Measurements from ENCODE around the gene MYCBP2. TPM values are rescaled to one million over a fixed set of nuclear protein-coding genes. Genes with fewer than 3 reads are reported as not detected.

MYCBP2 gene
- total RNA-seq, 1 donor from 2014 or later: 119 TPM

DNA sequence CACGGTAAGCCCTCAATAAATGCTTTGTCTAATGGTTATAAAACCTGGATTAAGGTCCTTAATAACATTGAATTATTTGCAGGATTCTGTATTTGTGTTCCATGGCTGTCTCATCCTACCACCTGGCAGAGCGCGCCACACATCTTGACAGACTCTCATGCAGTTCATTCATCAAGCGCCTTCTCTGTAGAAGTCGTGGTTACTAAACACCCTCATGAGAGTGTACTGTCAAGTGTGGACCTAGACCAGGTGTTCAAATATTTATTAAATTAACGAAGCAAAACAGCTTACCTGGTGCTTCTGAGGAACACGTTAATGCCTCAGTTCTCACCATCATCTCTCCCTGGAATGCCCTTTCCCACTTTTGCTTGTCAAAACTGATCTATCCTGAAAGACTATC is 286.8 kb downstream of the MYCBP2 start:
- intact Hi-C loops (cut with micrococcal nuclease): no loop called here

DNA sequence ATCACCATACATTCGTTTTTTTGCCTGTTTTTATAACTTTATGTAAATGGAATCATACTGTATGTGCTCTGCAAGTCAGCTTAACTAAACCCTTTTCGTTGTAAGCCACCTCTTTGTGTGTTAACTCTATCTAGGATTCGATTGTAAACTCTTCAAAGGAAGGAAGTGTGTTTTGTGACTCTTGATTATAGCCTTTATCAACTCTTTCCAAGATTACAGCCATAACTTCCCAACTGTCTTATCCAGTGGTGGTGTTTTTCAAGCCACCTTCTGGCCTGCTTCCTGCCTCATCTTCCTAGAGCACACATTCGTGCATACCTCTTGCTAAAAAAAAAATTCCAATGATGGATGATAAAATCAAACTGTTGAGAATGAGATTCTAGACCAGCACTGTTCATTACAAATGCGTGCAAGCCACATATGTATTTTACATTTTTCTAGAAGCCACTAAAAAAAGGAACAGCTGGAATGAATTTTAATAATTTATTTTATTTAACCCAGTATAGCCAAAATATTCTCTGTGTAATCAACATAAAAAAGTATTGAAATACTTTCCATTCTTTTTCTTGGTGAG is 287.9 kb downstream of the MYCBP2 start:
- intact Hi-C loops (cut with micrococcal nuclease): no loop called here

DNA sequence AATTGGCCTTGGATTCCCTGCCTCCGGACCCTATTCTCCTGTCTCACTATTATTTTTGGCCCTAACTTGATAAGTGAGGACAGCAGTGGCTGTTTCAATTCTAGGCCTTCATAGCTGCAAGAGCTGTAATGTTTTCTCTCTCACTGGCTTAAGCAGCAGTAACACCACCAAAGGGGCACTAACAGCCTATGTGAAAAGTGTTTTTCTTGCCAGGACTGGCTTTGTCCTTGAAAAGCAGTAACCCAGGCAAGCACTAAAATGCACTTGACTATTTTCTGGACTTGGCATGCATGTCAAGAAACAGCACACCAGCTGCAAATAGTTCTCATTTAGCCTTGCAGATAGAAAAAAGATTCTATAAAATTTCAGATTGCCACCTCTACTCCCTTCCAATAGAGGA is 290.6 kb downstream of the MYCBP2 start:
- intact Hi-C loops (cut with micrococcal nuclease): no loop called here

DNA sequence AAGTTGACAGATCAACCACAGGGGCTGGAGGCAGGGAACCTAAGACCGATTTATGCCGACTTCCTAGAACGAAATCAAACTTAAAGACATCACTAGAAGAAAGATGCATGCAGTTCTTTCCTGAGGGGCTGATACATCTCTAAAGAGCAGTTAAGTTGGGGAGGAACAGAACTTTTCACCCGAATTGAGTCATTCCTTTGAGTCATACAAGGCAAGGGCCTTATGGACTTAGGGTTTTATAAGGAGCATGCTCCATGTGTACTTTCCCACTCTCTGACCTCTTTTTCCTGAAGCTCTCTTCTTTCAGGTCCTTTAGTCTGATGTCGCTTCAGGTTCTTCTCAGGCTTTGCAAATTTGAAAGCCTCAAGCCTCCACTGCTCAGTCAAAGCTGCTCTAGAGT is 292.0 kb downstream of the MYCBP2 start:
- intact Hi-C loops (cut with micrococcal nuclease): no loop called here

DNA sequence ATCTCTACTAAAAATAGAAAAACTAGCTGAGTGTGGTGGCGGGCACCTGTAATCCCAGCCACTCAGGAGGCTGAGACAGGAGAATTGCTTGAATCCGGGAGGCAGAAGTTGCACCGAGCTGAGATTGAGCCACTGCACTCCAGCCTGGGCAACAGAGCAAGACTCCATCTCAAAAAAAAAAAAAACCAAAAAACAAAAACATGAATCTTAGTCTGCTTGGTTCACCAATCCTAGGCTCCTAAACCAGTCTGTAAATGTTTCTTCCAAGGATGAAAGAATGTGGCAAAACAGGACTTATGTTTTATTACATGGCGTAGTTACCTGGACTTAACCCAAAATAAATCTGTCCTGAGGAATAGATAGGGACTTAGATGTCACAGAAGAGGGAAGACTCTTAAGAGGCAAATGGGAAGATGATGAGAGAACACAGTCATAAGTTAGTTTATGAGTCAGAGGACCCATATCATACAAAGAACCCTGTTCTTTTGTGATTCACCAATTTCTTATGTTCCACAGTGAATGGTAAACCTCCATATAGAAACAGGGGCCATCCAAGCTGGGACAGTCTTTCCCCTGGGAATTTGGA is 293.1 kb downstream of the MYCBP2 start:
- intact Hi-C loops (cut with micrococcal nuclease): no loop called here

DNA sequence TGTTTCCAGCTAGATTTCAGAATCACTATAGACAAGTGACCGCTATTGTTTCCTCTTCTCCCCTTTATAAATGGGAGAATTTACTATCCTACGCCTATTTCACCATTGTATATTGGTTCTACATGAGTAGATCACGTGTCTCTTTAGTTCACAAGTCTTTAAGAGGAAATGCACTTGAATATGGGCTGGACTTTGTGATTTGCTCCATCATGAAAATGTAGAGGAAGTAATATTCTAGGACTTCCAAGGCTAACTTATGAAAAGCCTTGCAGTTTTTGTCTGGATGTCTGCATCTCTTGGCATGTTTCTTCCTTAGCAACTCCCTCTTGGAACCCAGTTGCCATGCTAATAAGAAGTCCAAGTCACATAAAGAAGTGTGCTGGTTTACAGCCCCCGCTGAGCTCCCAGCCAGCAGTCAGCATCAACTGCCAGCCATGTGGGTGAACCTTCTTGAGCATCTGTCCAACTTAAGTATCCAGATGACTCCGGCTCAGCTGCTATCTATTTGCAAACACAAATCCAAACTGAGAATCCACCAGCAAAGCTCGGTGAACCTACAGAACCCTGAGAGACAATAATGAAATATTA is 295.1 kb downstream of the MYCBP2 start:
- intact Hi-C loops (cut with micrococcal nuclease): no loop called here

DNA sequence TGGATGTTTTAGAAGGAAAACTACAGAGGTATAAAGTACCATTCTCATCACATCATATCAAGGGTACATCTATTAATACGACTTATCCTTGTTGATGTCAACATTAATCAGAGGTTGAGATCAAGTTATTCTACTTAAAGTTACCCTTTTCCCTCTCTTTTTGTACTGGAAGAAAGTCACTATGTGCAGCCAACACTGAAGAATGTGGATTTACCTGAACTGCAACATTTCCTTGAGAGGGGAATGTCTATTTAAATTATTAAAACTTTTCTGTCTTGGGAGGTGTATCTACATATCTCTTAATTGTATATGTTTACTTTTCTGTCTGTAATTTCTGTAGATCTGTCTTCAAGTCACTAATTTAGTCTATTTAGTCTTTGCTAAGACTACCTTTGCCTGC is 297.5 kb downstream of the MYCBP2 start:
- intact Hi-C loops (cut with micrococcal nuclease): loop anchor here (5.0 kb wide), 1 partner anchor 1492 kb away; the partner anchor contains the start of gene COMMD6

DNA sequence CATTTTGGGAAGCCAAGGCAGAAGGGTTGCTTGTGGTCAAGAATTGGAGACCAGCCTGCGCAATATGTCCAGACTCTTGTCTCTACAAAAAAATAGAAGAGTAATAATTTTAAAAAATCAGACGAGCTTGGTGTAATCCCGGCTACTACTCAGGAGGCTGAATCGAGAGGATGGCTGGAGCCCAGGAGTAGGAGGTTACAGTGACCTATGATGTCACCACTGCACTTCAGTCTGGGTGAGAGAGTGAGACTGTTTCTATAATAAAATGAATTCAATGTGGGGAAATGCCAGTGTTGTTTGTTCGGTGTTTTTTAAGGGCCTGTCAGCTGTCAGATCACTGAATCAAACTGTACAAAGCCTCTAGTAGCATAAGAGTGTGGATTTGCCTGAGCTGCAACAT is 298.7 kb downstream of the MYCBP2 start:
- intact Hi-C loops (cut with micrococcal nuclease): loop anchor here (5.0 kb wide), 1 partner anchor 1491 kb away; the partner anchor contains the start of gene COMMD6

DNA sequence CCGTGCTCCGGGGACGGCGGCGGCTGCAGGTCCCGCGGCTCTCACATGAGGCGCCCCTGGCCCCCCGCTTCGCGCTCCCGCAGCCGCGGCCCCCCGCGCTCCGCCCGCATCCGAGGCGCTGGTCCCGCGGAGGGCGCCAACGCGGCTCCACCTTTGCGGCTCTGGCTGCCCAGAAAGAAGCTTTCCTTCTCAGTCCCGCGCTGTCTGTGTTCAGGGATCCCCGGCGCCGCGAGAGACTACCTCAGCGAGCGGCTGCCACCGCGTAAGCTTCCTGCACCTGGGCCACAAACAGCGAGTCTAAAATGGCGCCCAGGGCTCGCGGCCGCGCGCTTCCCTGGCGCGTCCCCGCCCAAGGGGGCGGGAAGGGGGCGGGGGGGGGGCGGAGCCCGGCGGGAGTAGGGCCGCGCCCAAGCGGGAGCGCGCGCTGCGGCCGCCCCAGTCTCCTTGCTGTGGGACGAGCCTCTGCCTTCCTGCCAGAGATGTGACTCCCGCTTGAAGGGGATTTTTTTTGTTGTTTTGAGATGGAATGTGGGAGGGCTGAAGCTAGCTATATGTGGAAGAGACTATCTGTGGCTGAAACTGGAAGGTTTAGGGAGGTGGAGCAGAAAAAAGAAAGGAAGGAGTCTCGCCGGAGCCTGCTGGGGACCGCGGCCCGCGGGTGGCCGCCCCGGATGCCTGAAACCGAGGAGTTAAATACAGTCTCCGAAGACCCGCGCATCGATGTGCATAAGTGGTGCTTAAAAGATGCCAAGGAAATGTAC is 299.9 kb downstream of the MYCBP2 start, which contains the start of gene FBXL3:
FBXL3 (minus strand) TSS at position 299 of the 761 bp plus-strand sequence. CDS start 5,299 bp downstream, outside the sequence.
- intact Hi-C loops (cut with micrococcal nuclease): loop anchor here (1.0 to 5.0 kb wide), 8 partner anchors 35 to 1490 kb away; partner anchors contain the start of genes CLN5, COMMD6 and KCTD12

DNA sequence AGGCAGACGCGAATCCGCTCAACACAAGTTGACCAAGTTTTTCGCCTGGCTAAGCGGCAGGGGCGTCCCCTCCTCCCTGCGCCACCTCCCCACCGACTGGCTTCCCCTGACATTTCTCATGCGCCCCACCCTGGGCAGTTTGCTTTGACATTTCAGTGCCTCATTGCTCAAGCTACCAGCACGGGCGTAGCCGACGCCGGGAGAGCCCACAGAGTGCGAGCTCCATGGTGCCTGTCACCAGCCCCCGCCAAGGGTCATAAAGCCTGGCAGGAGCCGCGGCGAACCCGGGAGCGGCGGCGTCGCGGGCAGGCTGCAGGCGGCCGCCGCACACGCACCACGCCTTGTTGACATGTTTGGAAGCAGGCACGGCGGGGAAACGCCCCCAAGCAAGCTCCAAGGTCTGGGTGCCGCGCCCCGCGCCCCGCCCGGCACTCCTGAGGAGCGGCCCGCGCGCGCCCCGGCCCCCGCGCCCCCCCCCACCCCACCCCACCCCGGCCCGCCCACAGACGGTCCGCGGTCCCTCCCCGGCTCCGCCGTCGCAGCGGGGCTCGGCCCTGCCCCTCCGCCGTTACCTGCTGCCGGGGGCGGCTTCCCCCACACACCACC is 300.5 kb downstream of the MYCBP2 start:
- intact Hi-C loops (cut with micrococcal nuclease): loop anchor here (1.0 to 5.0 kb wide), 2 partner anchors 698 to 1489 kb away; partner anchors contain the start of gene COMMD6

DNA sequence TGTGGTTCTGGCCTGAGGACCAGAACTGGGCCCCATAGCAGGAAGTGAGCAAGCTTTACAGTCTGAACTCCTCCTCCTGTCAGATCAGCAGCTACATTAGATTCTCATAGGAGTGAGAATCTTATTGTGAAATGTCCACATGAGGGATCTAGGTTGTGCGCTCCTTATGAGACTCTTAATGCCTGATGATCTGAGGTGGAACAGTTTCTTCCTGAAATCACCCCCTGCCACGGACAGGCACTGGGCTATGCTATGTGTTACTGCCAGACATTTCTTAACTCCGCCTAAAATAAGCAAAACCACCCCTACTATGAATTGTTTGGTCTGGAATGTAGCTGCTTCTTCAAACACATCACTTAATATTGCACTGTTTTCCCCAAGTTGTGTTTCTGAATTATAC is 304.6 kb downstream of the MYCBP2 start:
- intact Hi-C loops (cut with micrococcal nuclease): no loop called here

DNA sequence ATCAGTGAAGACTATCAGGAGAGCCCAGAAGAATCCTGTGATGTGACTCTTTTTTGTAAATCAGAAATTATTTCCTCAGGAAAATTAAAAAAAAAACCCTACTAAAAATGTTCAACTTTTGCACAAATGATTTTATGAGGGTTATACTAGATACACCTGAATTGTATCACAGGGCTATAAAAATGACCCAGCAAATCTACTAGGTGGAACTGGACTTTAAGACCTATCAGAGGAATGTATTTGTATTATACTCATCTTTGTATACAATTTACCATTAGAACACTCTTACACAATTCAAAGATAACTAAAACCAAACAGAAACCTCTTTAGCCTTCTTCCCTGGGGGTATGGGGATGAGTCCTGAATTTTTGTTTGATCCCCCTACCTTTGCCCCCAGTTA is 307.1 kb downstream of the MYCBP2 start:
- intact Hi-C loops (cut with micrococcal nuclease): no loop called here

DNA sequence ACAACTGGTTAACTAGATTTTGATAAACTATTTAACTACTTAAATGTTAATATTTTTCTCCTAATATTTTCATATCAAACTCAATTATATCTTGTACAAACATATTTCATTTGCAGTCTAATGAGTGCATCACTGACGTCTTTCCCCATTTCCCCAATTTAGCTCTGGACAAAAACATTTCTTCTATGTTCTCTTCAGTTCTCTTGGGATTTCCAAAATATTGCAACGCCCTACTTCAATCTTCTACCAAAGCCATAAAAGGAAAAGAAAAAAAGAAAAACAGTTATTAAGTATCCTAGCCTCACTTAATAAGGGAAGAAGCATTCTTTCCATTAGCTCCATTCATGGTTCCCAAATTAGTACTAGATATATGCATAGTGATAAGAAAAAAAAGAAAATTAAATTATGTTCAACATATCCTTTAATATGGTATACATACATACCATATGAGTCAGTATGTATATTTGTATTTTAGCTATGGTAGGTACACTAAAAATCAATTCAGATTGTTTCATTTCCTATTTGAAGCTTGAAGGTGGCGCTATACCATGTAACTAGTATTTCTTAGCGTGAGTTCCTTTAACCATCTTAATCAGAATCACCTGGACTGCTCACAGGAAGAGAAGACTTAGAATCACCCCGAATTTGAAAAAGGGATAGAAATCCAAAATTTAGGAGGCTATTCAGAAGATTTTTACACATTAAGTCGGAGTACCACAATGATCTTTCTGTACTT is 309.8 kb downstream of the MYCBP2 start:
- intact Hi-C loops (cut with micrococcal nuclease): loop anchor here (1.0 kb wide), 1 partner anchor 8 kb away; no protein-coding TSS in a partner anchor

DNA sequence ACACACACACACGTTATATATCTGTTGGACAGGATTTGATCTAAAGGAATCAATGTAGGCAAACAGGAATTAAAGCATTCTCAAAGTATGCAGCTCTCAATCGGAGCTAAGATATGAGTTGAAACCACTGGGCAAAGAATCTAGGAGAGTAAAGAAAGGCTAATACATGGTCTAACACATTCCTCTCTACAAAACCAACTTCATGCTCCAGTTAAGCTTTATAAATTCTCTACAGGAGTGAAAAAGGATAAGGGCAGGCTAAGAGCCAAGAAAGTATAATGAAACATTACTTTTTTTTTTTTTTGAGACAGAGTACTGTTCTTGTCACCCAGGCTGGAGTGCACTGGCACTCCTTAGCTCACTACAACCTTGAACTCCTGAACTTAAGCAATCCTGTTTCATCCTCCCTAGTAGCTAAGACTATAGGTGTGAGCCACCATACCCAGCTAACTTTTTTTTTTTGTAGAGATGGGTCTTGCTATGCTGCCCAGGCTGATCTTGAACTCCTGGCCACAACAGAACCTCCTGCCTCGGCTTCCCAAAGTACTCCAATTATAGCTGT is 310.6 kb downstream of the MYCBP2 start:
- intact Hi-C loops (cut with micrococcal nuclease): no loop called here

DNA sequence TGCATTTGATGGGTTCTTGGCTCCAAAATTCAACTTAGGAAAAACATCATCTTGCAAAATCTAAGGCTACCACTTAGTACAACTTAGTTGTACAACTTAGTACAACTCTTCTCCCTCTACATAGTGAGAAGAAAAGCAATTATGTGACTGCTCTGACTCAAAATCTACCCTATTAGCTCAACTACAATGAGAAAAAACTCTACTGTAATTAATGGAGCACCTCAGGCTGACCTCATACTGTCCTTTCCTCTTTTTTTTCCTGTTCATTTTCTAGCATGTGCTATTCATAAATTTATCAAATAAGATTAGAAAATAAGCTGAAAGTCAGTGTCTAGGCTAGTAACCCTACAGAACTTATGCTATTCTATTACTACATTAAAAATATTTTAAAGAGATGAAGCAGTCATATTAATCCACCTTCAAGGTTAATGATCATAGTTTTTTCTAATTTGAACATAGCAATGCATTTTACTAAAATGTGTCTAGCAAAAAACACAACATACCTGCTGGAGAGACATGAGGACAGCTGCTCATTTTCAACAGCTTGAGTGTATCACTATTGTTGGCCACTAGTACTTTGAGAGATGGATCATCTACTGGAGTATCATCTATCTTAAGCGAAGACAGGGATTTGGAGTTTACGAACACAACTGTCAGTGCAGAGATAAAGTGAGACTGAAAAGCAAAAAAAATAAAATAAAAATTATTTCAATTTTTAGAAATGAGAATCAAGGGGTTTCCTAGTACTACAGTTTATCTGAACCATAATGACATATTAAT is 311.8 kb downstream of the MYCBP2 start:
- intact Hi-C loops (cut with micrococcal nuclease): no loop called here

DNA sequence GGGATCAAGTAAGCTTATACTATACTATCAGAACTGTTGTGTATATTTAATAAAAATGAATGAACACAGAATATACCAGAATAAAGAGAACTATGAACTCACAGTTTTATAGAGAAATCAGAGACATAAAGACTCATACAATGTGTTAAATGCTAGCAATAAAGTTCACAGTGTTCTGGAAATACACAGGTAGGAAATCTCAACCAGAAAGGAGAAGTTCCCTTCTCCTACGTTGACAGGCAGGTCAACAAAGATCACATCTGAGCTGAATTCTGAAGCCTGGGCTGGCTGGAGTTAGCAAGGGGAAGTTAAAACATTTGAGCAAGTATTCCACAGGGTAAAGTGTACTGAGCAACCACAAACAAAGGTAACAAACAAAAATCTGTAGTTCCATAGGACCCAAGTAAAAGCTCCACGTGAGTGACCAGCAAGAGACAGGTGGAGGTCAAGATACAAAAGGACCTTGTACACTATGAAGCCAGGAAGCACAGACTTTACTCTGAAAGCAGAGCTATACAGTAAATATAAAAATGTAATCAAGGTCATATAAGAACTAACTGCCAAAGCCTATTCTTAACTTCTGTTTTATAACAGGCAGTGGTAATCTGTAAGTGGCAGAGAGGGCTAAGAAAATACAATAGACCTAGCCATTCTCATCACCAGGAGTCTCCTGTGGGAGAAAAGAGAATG is 312.9 kb downstream of the MYCBP2 start:
- intact Hi-C loops (cut with micrococcal nuclease): no loop called here

DNA sequence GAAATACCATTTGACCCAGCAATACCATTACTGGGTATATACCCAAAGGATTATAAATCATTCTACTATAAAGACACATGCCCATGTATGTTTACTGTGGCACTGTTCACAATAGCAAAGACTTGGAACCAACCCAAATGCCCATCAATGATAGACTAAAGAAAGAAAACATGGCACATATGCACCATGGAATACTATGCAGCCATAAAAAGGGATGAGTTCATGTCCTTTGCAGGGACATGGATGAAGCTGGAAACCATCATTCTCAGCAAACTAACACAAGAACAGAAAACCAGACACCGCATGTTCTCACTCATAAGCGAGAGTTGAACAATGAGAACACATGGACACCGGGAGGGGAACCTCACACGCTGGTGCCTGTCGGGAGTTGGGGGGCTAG is 317.2 kb downstream of the MYCBP2 start:
- intact Hi-C loops (cut with micrococcal nuclease): loop anchor here (2.0 kb wide), 1 partner anchor 17 kb away; the partner anchor contains the start of gene CLN5

DNA sequence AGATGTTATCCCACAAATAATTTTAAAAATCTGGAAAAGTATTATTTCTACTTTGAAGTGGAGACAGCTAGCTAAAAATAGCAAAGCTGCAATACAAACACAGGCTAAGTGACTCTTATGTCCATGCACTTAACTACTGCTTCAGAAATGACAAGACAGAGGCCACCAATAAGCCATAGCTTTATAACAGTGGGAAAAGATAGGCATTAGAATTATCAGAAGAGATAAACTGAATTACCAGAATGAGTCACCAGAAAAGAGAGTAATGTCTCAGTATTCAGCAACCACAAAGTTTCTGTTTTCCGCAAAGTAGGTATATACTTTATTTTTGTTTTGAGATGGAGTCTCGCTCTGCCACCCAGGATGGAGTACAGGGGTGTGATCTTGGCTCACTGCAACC is 317.9 kb downstream of the MYCBP2 start:
- intact Hi-C loops (cut with micrococcal nuclease): loop anchor here (2.0 kb wide), 1 partner anchor 16 kb away; the partner anchor contains the start of gene CLN5

DNA sequence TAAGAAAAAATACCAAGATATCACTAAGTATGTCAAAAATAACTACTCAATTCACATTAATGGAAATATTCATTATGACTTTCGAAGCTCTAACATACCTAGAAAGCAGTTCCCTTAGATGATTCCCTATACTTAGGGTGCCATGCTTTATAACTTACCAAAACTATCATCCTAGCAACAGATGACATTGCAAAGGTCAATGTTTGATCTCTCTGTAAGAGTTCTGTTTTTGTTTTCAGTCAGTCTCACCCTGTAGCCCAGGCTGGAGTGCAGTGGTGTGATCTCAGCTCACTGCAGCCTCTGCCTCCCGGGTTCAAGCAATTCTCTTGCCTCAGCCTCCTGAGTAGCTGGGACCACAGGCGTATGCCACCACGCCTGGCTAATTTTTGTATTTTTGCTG is 318.6 kb downstream of the MYCBP2 start:
- intact Hi-C loops (cut with micrococcal nuclease): loop anchor here (2.0 kb wide), 1 partner anchor 16 kb away; the partner anchor contains the start of gene CLN5

All from T-helper 1 cell treated with Interleukin-12 subunit alpha and Interleukin-12 subunit beta and Interleukin-4 antibody, amounts not matched to agents 30 ng/mL and 1 ng/mL, for 36 hours (primary cell).